ENCODE data around the gene N4BP3. TPM values are rescaled to one million over a fixed set of nuclear protein-coding genes. Genes with fewer than 3 reads are reported as not detected.

Gene N4BP3
- total RNA-seq, 2 donors from 2014 or later = 0.07 TPM; not detected in 1

- DNase-seq (ENCODE audit: low spot score) (no peak), ATAC-seq (ENCODE audit: insufficient number of reproducible peaks, low FRiP score, low read depth) (no peak)
- H3K27ac ChIP-seq = no peak overlapping the region
These were observed 551 bp downstream of the N4BP3 start for GRCh38 chr5:178113841-178114324.

GRCh38 chr5:178114325-178115135 lies 1.2 kb downstream of the N4BP3 start:
- ATAC-seq (ENCODE audit: insufficient number of reproducible peaks, low FRiP score, low read depth) (no peak), DNase-seq (ENCODE audit: low spot score) (no peak)
- Histone ChIP-seq H3K36me3 (no peaks in the 10 kb centered on the region), H3K4me3 (peak overlapping the region; percentile 62), H3K27ac (no peak overlapping the region), H3K4me1 (ENCODE audit: control insufficient read depth in 1 of 2, low read depth in 2 of 2) (peaks cover 0 to 12% of the 10 kb centered on the region in 2 donors), H3K27me3 (replicated peaks; ENCODE audit: insufficient read depth) (no peaks in the 10 kb centered on the region), H3K9me3 (no peaks in the 10 kb centered on the region)
- no peak for TF ChIP-seq CTCF (IDR thresholded peaks at IDR 0.05)

More at GRCh38 chr5:178113841-178114324, 551 bp downstream of the N4BP3 start:
- no peaks in the 10 kb centered on the region for H3K36me3 ChIP-seq
- no peaks in the 10 kb centered on the region for H3K27me3 ChIP-seq (replicated peaks; ENCODE audit: insufficient read depth)
- peak overlapping the region; percentile 62 for H3K4me3 ChIP-seq
- H3K9me3 ChIP-seq = no peaks in the 10 kb centered on the region
- peaks cover 0 to 12% of the 10 kb centered on the region in 2 donors for H3K4me1 ChIP-seq (ENCODE audit: control insufficient read depth in 1 of 2, low read depth in 2 of 2)
- no peak for TF ChIP-seq CTCF (IDR thresholded peaks at IDR 0.05)

GRCh38 chr5:178115136-178115813 lies 1.9 kb downstream of the N4BP3 start:
- TF ChIP-seq CTCF (IDR thresholded peaks at IDR 0.05) = no peak
- Histone ChIP-seq H3K27ac (no peak overlapping the region), H3K9me3 (no peaks in the 10 kb centered on the region), H3K4me3 (no peak overlapping the region), H3K4me1 (ENCODE audit: control insufficient read depth in 1 of 2, low read depth in 2 of 2) (peaks cover 0 to 12% of the 10 kb centered on the region in 2 donors), H3K36me3 (no peaks in the 10 kb centered on the region), H3K27me3 (replicated peaks; ENCODE audit: insufficient read depth) (no peaks in the 10 kb centered on the region)
- DNase-seq (ENCODE audit: low spot score) = no peak
- no peak for ATAC-seq (ENCODE audit: insufficient number of reproducible peaks, low FRiP score, low read depth)

- H3K27me3 ChIP-seq (replicated peaks; ENCODE audit: insufficient read depth) = no peaks in the 10 kb centered on the region
- DNase-seq (ENCODE audit: low spot score) = no peak
- no peaks in the 10 kb centered on the region for H3K9me3 ChIP-seq
- no peaks in the 10 kb centered on the region for H3K36me3 ChIP-seq
- no peak overlapping the region for H3K27ac ChIP-seq
- no peak for TF ChIP-seq CTCF (IDR thresholded peaks at IDR 0.05)
- no peak overlapping the region for H3K4me3 ChIP-seq
- ATAC-seq (ENCODE audit: insufficient number of reproducible peaks, low FRiP score, low read depth) = no peak
- peaks cover 0 to 12% of the 10 kb centered on the region in 2 donors for H3K4me1 ChIP-seq (ENCODE audit: control insufficient read depth in 1 of 2, low read depth in 2 of 2)
These were observed 2.4 kb downstream of the N4BP3 start for GRCh38 chr5:178115814-178116142.

GRCh38 chr5:178116143-178116885 lies 3.0 kb downstream of the N4BP3 start:
- H3K36me3 ChIP-seq = no peaks in the 10 kb centered on the region
- no peak for ATAC-seq (ENCODE audit: insufficient number of reproducible peaks, low FRiP score, low read depth)
- no peak overlapping the region for H3K27ac ChIP-seq
- peaks cover 0 to 12% of the 10 kb centered on the region in 2 donors for H3K4me1 ChIP-seq (ENCODE audit: control insufficient read depth in 1 of 2, low read depth in 2 of 2)
- no peak for TF ChIP-seq CTCF (IDR thresholded peaks at IDR 0.05)
- no peak for DNase-seq (ENCODE audit: low spot score)
- H3K27me3 ChIP-seq (replicated peaks; ENCODE audit: insufficient read depth) = no peaks in the 10 kb centered on the region
- no peak overlapping the region for H3K4me3 ChIP-seq
- no peaks in the 10 kb centered on the region for H3K9me3 ChIP-seq
